HFFc6 (cell line): Measurements from ENCODE around the gene TSC22D1. TPM values are rescaled to one million over a fixed set of nuclear protein-coding genes. Genes with fewer than 3 reads are reported as not detected.
A peak's percentile ranks its signal among the peaks of the same experiment; 100 is the strongest.

ENCODE experiments used
- DNase-seq: peaks from one replicate; pipeline ENCODE4 v3.0.0-alpha.2; 2018
- H3K27ac Mint-ChIP-seq: 2 replicates; pipeline ENCODE4 v1.8.0; 2020; ENCODE audit warnings: mild to moderate bottlenecking, mixed read lengths
- H3K27me3 Mint-ChIP-seq: 2 replicates; pipeline ENCODE4 v1.8.0; 2021; ENCODE audit warnings: mild to moderate bottlenecking, moderate library complexity, mixed read lengths; ENCODE audit not compliant: insufficient read depth
- H3K36me3 Mint-ChIP-seq: 2 replicates; pipeline ENCODE4 v1.8.0; 2021; ENCODE audit warnings: low read depth, mixed read lengths
- H3K4me1 Mint-ChIP-seq: 2 replicates; pipeline ENCODE4 v1.8.0; 2020; ENCODE audit warnings: low read depth, mixed read lengths
- H3K4me3 Mint-ChIP-seq: 2 replicates; pipeline ENCODE4 v1.8.0; 2020; ENCODE audit warnings: mild to moderate bottlenecking, moderate library complexity, mixed read lengths
- H3K9me3 Mint-ChIP-seq: 2 replicates; pipeline ENCODE4 v1.8.0; 2020; ENCODE audit warnings: mild to moderate bottlenecking, mixed read lengths
- CTCF ChIP-seq: fragments of 200-600 bp; sonication (generic); IDR thresholded peaks from 2 replicates; pipeline ENCODE4 v1.5.0; 2021; ENCODE audit warnings: antibody characterized with exemption, mild to moderate bottlenecking
- total RNA-seq, 6 experiments: library from RNA; stranded (reverse); fragmentation: NEBNext Ultra II Directional; extraction: Animal tissue kit (Norgen Biotek cat#: 25700); gene quantifications; 2 replicates in 1 of 6; 3 replicates in 5 of 6; pipeline ENCODE4 v1.2.3, GENCODE V29; 2021

The TSC22D1 gene
- total RNA-seq, 6 experiments from 2014 or later, result 42.3 to 49.4 (median 45.2) TPM

- DNase-seq, result no peak
- no peak overlapping the region for H3K27ac Mint-ChIP-seq
- no peaks in the 10 kb centered on the region for H3K9me3 Mint-ChIP-seq
- H3K4me1 Mint-ChIP-seq, result peaks cover 6% of the 10 kb centered on the region; the same call in 1 of the 2 replicates
- H3K27me3 Mint-ChIP-seq, result peaks cover 50% of the 10 kb centered on the region
- peak; percentile 20; the same call in 1 of the 2 replicates for TF ChIP-seq CTCF
- H3K4me3 Mint-ChIP-seq, result no peak overlapping the region
- H3K36me3 Mint-ChIP-seq, result no peaks in the 10 kb centered on the region
Observed at GRCh38 chr13:44410328-44410859, 165.7 kb downstream of the TSC22D1 start.

- no peak overlapping the region for H3K4me3 Mint-ChIP-seq
- no peaks in the 10 kb centered on the region for H3K9me3 Mint-ChIP-seq
- H3K36me3 Mint-ChIP-seq, result no peaks in the 10 kb centered on the region
- no peak for DNase-seq
- H3K27me3 Mint-ChIP-seq, result peaks cover 53% of the 10 kb centered on the region
- no peak for TF ChIP-seq CTCF
- peaks cover 6% of the 10 kb centered on the region; the same call in 1 of the 2 replicates for H3K4me1 Mint-ChIP-seq
- no peak overlapping the region for H3K27ac Mint-ChIP-seq
Observed at GRCh38 chr13:44409595-44409994, 166.5 kb downstream of the TSC22D1 start.

- Mint-ChIP-seq H3K27ac (no peak overlapping the region), H3K36me3 (no peaks in the 10 kb centered on the region), H3K4me3 (no peak overlapping the region), H3K27me3 (peaks cover 52% of the 10 kb centered on the region), H3K9me3 (no peaks in the 10 kb centered on the region), H3K4me1 (peaks cover 2% of the 10 kb centered on the region; the same call in 1 of the 2 replicates)
- DNase-seq, result no peak
- no peak for TF ChIP-seq CTCF
Observed at GRCh38 chr13:44407891-44408290, 168.2 kb downstream of the TSC22D1 start.

GRCh38 chr13:44407379-44407778 lies 168.8 kb downstream of the TSC22D1 start:
- no peaks in the 10 kb centered on the region for H3K4me1 Mint-ChIP-seq
- H3K4me3 Mint-ChIP-seq, result no peak overlapping the region
- no peaks in the 10 kb centered on the region for H3K9me3 Mint-ChIP-seq
- no peak for TF ChIP-seq CTCF
- no peaks in the 10 kb centered on the region for H3K36me3 Mint-ChIP-seq
- peaks cover 49% of the 10 kb centered on the region for H3K27me3 Mint-ChIP-seq
- DNase-seq, result no peak
- no peak overlapping the region for H3K27ac Mint-ChIP-seq

GRCh38 chr13:44406617-44407016 lies 169.5 kb downstream of the TSC22D1 start:
- no peak overlapping the region for H3K4me3 Mint-ChIP-seq
- peaks cover 50% of the 10 kb centered on the region for H3K27me3 Mint-ChIP-seq
- no peak overlapping the region for H3K27ac Mint-ChIP-seq
- H3K9me3 Mint-ChIP-seq, result no peaks in the 10 kb centered on the region
- H3K4me1 Mint-ChIP-seq, result no peaks in the 10 kb centered on the region
- no peaks in the 10 kb centered on the region for H3K36me3 Mint-ChIP-seq
- no peak for DNase-seq
- no peak for TF ChIP-seq CTCF
